Activated naive CD4-positive, alpha-beta T cell treated with anti-CD3 and anti-CD28 coated beads for 36 hours (primary cell): ENCODE results near the gene SSR1. TPM values are rescaled to one million over a fixed set of nuclear protein-coding genes. Genes with fewer than 3 reads are reported as not detected.

Source experiments
- CTCF ChIA-PET: fragments of 350-600 bp; sonication (Branson Sonifier 250); formaldehyde crosslinking; loops from one replicate; lab custom pipeline; 2021; ENCODE audit warnings: antibody characterized with exemption; lab: Charles Lee
- DNase-seq: peaks from one replicate; pipeline ENCODE4 v3.0.0-alpha.2; 2020
- H3K27ac Mint-ChIP-seq: one replicate; pipeline ENCODE4 v1.8.0; 2021; ENCODE audit warnings: mild to moderate bottlenecking, mixed read lengths
- H3K27me3 Mint-ChIP-seq: one replicate; pipeline ENCODE4 v1.8.0; 2021; ENCODE audit warnings: low read depth, mixed read lengths
- H3K36me3 Mint-ChIP-seq: one replicate; pipeline ENCODE4 v1.8.0; 2021; ENCODE audit warnings: low read depth, mixed read lengths
- H3K4me1 Mint-ChIP-seq: one replicate; pipeline ENCODE4 v1.8.0; 2021; ENCODE audit warnings: low read depth, mixed read lengths
- H3K4me3 Mint-ChIP-seq: one replicate; pipeline ENCODE4 v1.8.0; 2021; ENCODE audit warnings: mild to moderate bottlenecking, moderate library complexity, mixed read lengths
- H3K9me3 Mint-ChIP-seq: one replicate; pipeline ENCODE4 v1.8.0; 2021; ENCODE audit warnings: mixed read lengths
- intact Hi-C: fragments of 100-400 bp; cut with micrococcal nuclease; formaldehyde crosslinking; loops from one replicate; pipeline ENCODE4 v1.15.1; 2023
- total RNA-seq, 2 experiments: library from RNA; stranded (reverse); gene quantifications; one replicate each; pipeline ENCODE4 v1.2.3, GENCODE V29; 2021

The SSR1 gene
- total RNA-seq, 2 experiments from 2014 or later = 116 to 121 TPM

GRCh38 chr6:7241160-7241559 lies 71.8 kb downstream of the SSR1 start:
- Mint-ChIP-seq H3K27me3 (no peaks in the 10 kb centered on the region), H3K4me1 (peaks cover 24% of the 10 kb centered on the region), H3K36me3 (peaks cover 2% of the 10 kb centered on the region), H3K9me3 (no peaks in the 10 kb centered on the region), H3K4me3 (no peak overlapping the region), H3K27ac (no peak overlapping the region)
- CTCF ChIA-PET = interaction anchor here (2.0 kb wide), 1 partner anchor 9 kb away, joined by 6 read pairs; no protein-coding TSS in a partner anchor
- intact Hi-C loops = loop anchor here (5.0 kb wide), 1 partner anchor 324 kb away; no protein-coding TSS in a partner anchor
- DNase-seq = no peak

GRCh38 chr6:7240351-7240750 lies 72.6 kb downstream of the SSR1 start:
- H3K27ac Mint-ChIP-seq = no peak overlapping the region
- intact Hi-C loops = loop anchor here (5.0 kb wide), 1 partner anchor 323 kb away; no protein-coding TSS in a partner anchor
- DNase-seq = no peak

GRCh38 chr6:7239590-7239948 lies 73.4 kb downstream of the SSR1 start:
- CTCF ChIA-PET = interaction anchor here (0.6 to 3.2 kb wide), 11 partner anchors 11 to 515 kb away, joined by 3 to 15 read pairs (median 4); no protein-coding TSS in a partner anchor
- DNase-seq = no peak
- Mint-ChIP-seq H3K9me3 (no peaks in the 10 kb centered on the region), H3K36me3 (peaks cover 3% of the 10 kb centered on the region), H3K4me3 (no peak overlapping the region), H3K4me1 (peaks cover 27% of the 10 kb centered on the region), H3K27ac (no peak overlapping the region), H3K27me3 (no peaks in the 10 kb centered on the region)
- intact Hi-C loops = loop anchor here (1.0 to 2.0 kb wide), 2 partner anchors 133 to 562 kb away; partner anchors contain the start of gene RREB1

More at GRCh38 chr6:7240351-7240750, 72.6 kb downstream of the SSR1 start:
- H3K9me3 Mint-ChIP-seq = no peaks in the 10 kb centered on the region
- CTCF ChIA-PET = no interaction called here
- peaks cover 3% of the 10 kb centered on the region for H3K36me3 Mint-ChIP-seq
- H3K4me1 Mint-ChIP-seq = peaks cover 27% of the 10 kb centered on the region
- H3K4me3 Mint-ChIP-seq = no peak overlapping the region
- no peaks in the 10 kb centered on the region for H3K27me3 Mint-ChIP-seq

DNA sequence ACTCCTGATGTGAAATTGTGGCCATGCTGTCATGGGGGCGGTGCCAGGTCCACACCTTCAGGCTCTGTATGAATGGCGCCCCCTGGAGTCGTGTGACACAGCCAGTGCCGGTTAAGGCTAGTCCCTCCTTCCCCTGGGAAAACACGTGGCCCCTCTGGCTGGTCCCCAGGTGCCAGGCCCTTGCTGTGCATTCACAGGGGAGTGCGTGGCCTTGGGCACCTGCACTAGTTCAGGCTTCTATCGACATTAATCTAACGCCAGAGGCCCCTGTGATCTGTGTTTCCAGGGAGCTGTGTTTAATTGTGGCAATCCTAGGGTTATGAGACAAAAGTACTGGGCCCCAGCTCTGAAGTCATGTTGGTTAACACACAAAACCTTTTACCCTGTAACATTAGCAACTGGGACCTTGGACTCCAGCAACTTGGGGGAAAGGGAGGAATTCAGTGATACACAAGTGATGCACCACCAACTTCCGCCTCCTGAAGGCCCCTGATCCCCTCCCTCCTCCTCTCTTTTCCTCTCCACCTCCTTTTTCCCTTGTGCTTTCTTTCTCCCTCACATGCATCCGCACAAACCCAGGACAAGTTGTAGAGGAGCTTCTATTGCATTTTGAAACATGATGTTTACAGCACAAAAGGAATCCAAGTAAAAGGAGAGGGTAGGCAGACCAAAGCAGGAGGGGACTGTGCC lies 74.0 kb downstream of the SSR1 start:
- peaks cover 3% of the 10 kb centered on the region for H3K36me3 Mint-ChIP-seq
- no peaks in the 10 kb centered on the region for H3K27me3 Mint-ChIP-seq
- no peaks in the 10 kb centered on the region for H3K9me3 Mint-ChIP-seq
- no peak overlapping the region for H3K4me3 Mint-ChIP-seq
- peaks cover 27% of the 10 kb centered on the region for H3K4me1 Mint-ChIP-seq
- CTCF ChIA-PET = interaction anchor here (0.6 to 3.2 kb wide), 22 partner anchors 10 to 564 kb away, joined by 3 to 15 read pairs (median 4); no protein-coding TSS in a partner anchor
- peak; percentile 93 for DNase-seq
- peak overlapping the region; percentile 15 for H3K27ac Mint-ChIP-seq
- intact Hi-C loops = loop anchor here (1.0 to 2.0 kb wide), 3 partner anchors 132 to 562 kb away; partner anchors contain the start of gene RREB1

GRCh38 chr6:7238526-7238899 lies 74.5 kb downstream of the SSR1 start:
- CTCF ChIA-PET = interaction anchor here (0.6 to 3.2 kb wide), 19 partner anchors 10 to 563 kb away, joined by 3 to 15 read pairs (median 4); no protein-coding TSS in a partner anchor
- Mint-ChIP-seq H3K9me3 (no peaks in the 10 kb centered on the region), H3K36me3 (peaks cover 7% of the 10 kb centered on the region), H3K4me1 (peaks cover 26% of the 10 kb centered on the region), H3K4me3 (no peak overlapping the region), H3K27me3 (no peaks in the 10 kb centered on the region), H3K27ac (peak overlapping the region; percentile 12)
- intact Hi-C loops = loop anchor here (1.0 to 2.0 kb wide), 2 partner anchors 132 to 514 kb away; partner anchors contain the start of gene RREB1
- DNase-seq = no peak

DNA sequence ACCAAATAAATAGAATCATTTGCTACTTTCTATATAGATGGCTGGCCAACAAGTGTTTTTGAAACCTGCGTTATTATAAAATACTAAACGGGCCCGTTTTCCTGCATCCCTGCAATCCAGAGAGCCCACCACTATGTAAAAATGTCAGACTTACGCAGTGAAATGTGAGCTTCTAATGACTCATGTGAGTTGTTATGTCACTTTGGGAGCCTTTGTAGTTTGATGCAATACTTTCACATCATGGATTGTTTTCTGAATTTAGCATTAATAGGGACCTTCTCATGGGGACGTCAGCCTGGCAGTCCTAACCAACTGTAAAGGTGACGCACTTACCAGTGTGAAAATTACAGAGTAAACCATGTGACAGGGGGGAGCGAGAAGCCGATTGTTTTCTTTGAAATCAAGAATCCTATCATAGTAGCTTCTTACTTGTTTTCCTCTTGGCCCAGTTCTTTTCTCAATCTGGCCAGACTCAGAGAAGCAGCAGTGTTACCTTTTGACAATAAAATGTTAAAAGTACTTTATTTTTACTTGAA lies 75.3 kb downstream of the SSR1 start:
- no peak overlapping the region for H3K27ac Mint-ChIP-seq
- intact Hi-C loops = loop anchor here (1.0 to 2.0 kb wide), 2 partner anchors 131 to 513 kb away; partner anchors contain the start of gene RREB1
- H3K27me3 Mint-ChIP-seq = no peaks in the 10 kb centered on the region

GRCh38 chr6:7236306-7237209 lies 76.4 kb downstream of the SSR1 start:
- CTCF ChIA-PET = interaction anchor here (0.9 to 3.2 kb wide), 2 partner anchors 20 to 512 kb away, joined by 3 to 15 read pairs; no protein-coding TSS in a partner anchor
- no peak overlapping the region for H3K27ac Mint-ChIP-seq
- peaks cover 22% of the 10 kb centered on the region for H3K4me1 Mint-ChIP-seq
- no peak for DNase-seq
- H3K27me3 Mint-ChIP-seq = no peaks in the 10 kb centered on the region
- intact Hi-C loops = no loop called here
- no peaks in the 10 kb centered on the region for H3K9me3 Mint-ChIP-seq
- peaks cover 11% of the 10 kb centered on the region for H3K36me3 Mint-ChIP-seq
- H3K4me3 Mint-ChIP-seq = no peak overlapping the region

More for the DNA sequence above, 75.3 kb downstream of the SSR1 start:
- CTCF ChIA-PET = interaction anchor here (0.9 to 3.2 kb wide), 9 partner anchors 22 to 513 kb away, joined by 3 to 15 read pairs (median 4); no protein-coding TSS in a partner anchor
- Mint-ChIP-seq H3K4me3 (no peak overlapping the region), H3K36me3 (peaks cover 7% of the 10 kb centered on the region), H3K9me3 (no peaks in the 10 kb centered on the region), H3K4me1 (peaks cover 19% of the 10 kb centered on the region)
- DNase-seq = no peak

- CTCF ChIA-PET = no interaction called here
- intact Hi-C loops = no loop called here
- peaks cover 25% of the 10 kb centered on the region for H3K4me1 Mint-ChIP-seq
- peaks cover 13% of the 10 kb centered on the region for H3K36me3 Mint-ChIP-seq
- no peaks in the 10 kb centered on the region for H3K27me3 Mint-ChIP-seq
- no peaks in the 10 kb centered on the region for H3K9me3 Mint-ChIP-seq
- no peak for DNase-seq
- no peak overlapping the region for H3K27ac Mint-ChIP-seq
- H3K4me3 Mint-ChIP-seq = no peak overlapping the region
Observed at GRCh38 chr6:7235712-7236305, 77.2 kb downstream of the SSR1 start.

GRCh38 chr6:7234547-7234946 lies 78.5 kb downstream of the SSR1 start:
- no peaks in the 10 kb centered on the region for H3K27me3 Mint-ChIP-seq
- CTCF ChIA-PET = interaction anchor here (0.8 to 1.0 kb wide), 2 partner anchors 9 to 11 kb away, joined by 3 to 6 read pairs; no protein-coding TSS in a partner anchor
- intact Hi-C loops = no loop called here
- H3K4me1 Mint-ChIP-seq = peaks cover 25% of the 10 kb centered on the region
- no peaks in the 10 kb centered on the region for H3K9me3 Mint-ChIP-seq
- DNase-seq = no peak
- H3K36me3 Mint-ChIP-seq = peaks cover 17% of the 10 kb centered on the region
- H3K27ac Mint-ChIP-seq = no peak overlapping the region
- no peak overlapping the region for H3K4me3 Mint-ChIP-seq

DNA sequence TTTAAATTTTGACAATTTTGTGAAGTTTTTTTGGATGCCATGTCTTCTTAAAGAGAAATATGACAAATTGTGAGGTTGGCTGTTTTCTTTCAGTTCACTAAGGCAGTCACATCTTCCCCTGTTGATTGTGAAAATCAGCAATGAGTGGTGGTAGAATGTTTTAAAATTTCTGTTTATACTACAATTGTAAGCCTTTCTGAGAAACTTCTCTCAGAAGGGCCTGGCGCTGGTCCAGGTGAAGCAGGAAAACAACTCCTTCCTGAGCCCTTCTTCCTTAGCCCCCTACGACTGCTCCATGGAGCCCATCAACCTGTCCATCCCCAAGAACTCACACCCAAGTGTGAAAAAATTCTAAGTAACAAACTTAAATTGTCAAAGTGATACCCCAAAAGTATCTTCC lies 80.6 kb downstream of the SSR1 start:
- Mint-ChIP-seq H3K4me1 (peaks cover 18% of the 10 kb centered on the region), H3K27ac (no peak overlapping the region), H3K27me3 (no peaks in the 10 kb centered on the region), H3K36me3 (peaks cover 26% of the 10 kb centered on the region), H3K9me3 (no peaks in the 10 kb centered on the region), H3K4me3 (no peak overlapping the region)
- CTCF ChIA-PET = interaction anchor here (1.0 to 1.5 kb wide), 4 partner anchors 10 to 473 kb away, joined by 3 to 6 read pairs (median 4); no protein-coding TSS in a partner anchor
- intact Hi-C loops = no loop called here
- no peak for DNase-seq

DNA sequence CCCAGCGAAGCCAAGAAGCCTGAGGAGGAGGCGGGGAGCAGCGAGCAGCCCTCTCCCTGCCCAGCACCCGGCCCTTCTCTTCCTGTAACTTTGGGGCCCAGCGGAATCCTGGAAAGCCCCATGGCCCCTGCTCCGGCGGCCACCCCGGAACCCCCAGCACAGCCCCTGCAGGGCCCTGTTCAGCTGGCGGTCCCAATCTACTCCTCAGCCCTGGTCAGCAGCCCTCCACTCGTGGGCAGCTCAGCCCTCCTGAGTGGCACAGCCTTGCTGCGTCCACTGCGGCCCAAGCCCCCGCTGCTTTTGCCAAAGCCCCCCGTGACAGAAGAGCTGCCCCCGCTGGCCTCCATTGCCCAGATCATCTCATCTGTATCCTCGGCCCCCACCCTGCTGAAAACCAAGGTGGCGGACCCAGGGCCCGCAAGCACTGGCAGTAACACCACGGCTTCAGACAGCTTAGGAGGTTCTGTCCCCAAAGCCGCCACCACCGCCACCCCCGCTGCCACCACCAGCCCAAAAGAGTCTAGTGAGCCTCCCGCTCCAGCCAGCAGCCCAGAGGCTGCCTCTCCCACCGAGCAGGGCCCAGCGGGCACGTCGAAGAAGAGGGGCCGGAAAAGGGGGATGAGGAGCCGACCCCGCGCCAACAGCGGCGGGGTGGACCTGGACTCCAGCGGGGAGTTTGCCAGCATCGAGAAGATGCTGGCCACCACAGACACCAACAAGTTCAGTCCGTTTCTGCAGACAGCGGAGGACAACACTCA lies 81.9 kb downstream of the SSR1 start:
- no peak for DNase-seq
- intact Hi-C loops = no loop called here
- peaks cover 30% of the 10 kb centered on the region for H3K36me3 Mint-ChIP-seq
- peaks cover 15% of the 10 kb centered on the region for H3K4me1 Mint-ChIP-seq
- no peaks in the 10 kb centered on the region for H3K9me3 Mint-ChIP-seq
- H3K27me3 Mint-ChIP-seq = no peaks in the 10 kb centered on the region
- no peak overlapping the region for H3K4me3 Mint-ChIP-seq
- CTCF ChIA-PET = interaction anchor here (1.1 kb wide), 1 partner anchor 11 kb away, joined by 6 read pairs; no protein-coding TSS in a partner anchor
- H3K27ac Mint-ChIP-seq = no peak overlapping the region
